ENCODE measurements around the gene WNT9A.

The WNT9A gene

GRCh38 chr1:227944090-227944930 is 3.4 kb downstream of the WNT9A start:
- no peak overlapping the region for H3K4me3 ChIP-seq (ENCODE audit: low read depth, low read length)
- TF ChIP-seq CTCF (conservative IDR thresholded peaks at IDR 0.05; ENCODE audit: low read depth, low read length) = no peak
- DNase-seq (ENCODE audit: low read depth) = no peak

- TF ChIP-seq CTCF (conservative IDR thresholded peaks at IDR 0.05; ENCODE audit: low read depth, low read length) = no peak
- H3K4me3 ChIP-seq (ENCODE audit: low read depth, low read length) = no peak overlapping the region
Observed at GRCh38 chr1:227943381-227944089, 4.2 kb downstream of the WNT9A start.

GRCh38 chr1:227942716-227943261 is 4.9 kb downstream of the WNT9A start:
- no peak for DNase-seq (ENCODE audit: low read depth)
- H3K4me3 ChIP-seq (ENCODE audit: low read depth, low read length) = no peak overlapping the region
- TF ChIP-seq CTCF (conservative IDR thresholded peaks at IDR 0.05; ENCODE audit: low read depth, low read length) = no peak

More at GRCh38 chr1:227943381-227944089, 4.2 kb downstream of the WNT9A start:
- DNase-seq (ENCODE audit: low read depth) = no peak

DNA sequence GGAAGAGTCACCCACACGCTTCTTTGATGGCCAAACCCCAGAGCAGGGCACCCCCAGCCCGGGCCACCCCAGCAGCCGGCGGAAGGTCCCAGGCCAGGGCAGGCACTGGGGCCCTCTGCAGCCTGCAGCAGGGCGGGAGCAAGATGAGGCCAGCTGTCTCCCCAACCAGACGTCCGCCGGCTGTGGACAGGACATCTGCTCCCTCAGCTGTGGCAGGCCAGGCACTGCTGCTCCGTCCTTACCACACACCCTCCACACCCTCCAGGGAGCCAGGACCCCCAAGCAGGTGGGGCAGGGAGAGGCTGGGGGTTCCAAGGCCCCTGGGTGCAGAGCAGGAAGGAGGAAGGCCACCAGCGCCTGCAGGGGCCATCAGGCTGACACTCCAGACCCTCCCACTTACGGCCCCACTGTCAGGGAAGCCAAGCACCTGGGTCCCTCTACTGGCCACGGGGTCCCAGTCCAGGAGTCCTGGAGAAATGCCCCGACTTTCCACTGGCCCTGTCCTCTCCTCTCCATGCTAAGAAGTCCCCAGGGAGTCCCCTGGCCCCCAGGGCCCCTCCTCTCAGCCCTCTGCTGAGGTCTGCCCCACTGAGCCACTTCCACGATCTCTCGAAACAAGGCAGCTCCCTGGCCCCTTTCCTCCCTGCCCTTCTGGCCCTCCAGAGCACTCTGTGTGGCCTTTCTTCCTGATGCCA is 5.6 kb downstream of the WNT9A start:
- no peak overlapping the region for H3K4me3 ChIP-seq (ENCODE audit: low read depth, low read length)
- TF ChIP-seq CTCF (conservative IDR thresholded peaks at IDR 0.05; ENCODE audit: low read depth, low read length) = peak; percentile 19
- DNase-seq (ENCODE audit: low read depth) = no peak

- no peak for TF ChIP-seq CTCF (conservative IDR thresholded peaks at IDR 0.05; ENCODE audit: low read depth, low read length)
- H3K4me3 ChIP-seq (ENCODE audit: low read depth, low read length) = no peak overlapping the region
- no peak for DNase-seq (ENCODE audit: low read depth)
Observed at GRCh38 chr1:227941509-227942020, 6.2 kb downstream of the WNT9A start.

DNA sequence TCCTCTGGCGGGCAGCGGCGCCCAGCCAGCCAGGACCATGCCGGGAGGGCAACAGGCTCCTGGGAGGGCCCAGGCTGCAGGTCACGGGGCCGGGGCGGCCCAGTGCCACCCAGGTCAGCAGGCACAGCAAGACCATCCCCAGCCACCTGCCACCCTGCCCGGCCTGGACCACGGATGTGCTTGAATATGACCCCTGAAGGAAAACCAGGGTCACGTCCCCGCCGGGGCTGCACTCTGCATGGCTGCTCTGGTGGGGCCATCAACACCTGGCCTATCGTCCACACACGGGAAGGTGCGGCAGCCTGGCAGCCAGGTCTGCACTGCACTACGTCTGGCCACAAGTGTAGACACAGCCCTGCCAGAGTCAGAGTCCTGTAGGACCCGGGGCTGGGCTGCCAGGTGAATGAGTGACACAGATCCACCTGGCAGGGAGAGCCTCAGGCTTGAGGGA is 6.9 kb downstream of the WNT9A start:
- no peak overlapping the region for H3K4me3 ChIP-seq (ENCODE audit: low read depth, low read length)
- no peak for DNase-seq (ENCODE audit: low read depth)

More for the DNA sequence above, 6.9 kb downstream of the WNT9A start:
- no peak for TF ChIP-seq CTCF (conservative IDR thresholded peaks at IDR 0.05; ENCODE audit: low read depth, low read length)
